Vagina (tissue), 2 donors: ENCODE results near the gene ACOXL.

Experiments used
- CTCF ChIP-seq, 3 experiments: fragments of 450-650 bp in 2 of 3; fragments of 200-600 bp in 1 of 3; sonication (generic) in 1 of 3; IDR thresholded peaks; one replicate each; pipeline ENCODE4 v1.5.1; 2017 to 2019; ENCODE audit warnings: antibody characterized with exemption in 3 of 3, mild to moderate bottlenecking in 2 of 3, moderate library complexity in 2 of 3
- POLR2A ChIP-seq, 2 donors: fragments of 450-650 bp; IDR thresholded peaks; one replicate each; pipeline ENCODE4 v1.6.1; 2017; ENCODE audit warnings: antibody characterized with exemption in 2 of 2, mild to moderate bottlenecking in 2 of 2, moderate library complexity in 2 of 2
- POLR2AphosphoS5 ChIP-seq, 2 donors: sonication (generic); formaldehyde crosslinking; IDR thresholded peaks; one replicate each; pipeline ENCODE4 v1.9.0; 2017; ENCODE audit warnings: antibody characterized with exemption in 2 of 2, mild to moderate bottlenecking in 2 of 2, low read depth in 1 of 2; ENCODE audit not compliant: insufficient read depth in 1 of 2

DNA sequence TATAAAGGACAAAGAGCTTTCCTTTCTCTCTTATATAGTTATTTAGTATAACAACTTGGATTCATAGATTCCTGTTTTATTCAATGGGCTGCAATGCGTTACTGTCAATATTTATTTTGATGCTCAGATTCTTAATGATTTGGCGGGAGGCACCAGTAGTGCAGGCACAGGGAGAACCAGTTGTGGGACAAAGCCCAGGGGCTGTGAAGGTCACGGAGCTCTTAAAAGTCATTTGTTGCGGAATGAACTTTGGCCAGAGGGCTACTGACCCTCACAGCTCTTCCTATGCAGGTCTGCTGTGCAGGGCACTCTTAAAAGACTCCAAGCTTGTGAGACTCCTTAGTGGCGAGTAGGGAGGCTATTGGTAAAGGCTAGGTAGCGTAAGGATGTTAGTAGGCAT is 422.4 kb downstream of the ACOXL start:
- TF ChIP-seq CTCF (IDR thresholded peaks at IDR 0.05) = no peak
- no peak for TF ChIP-seq POLR2A (IDR thresholded peaks at IDR 0.05)
- TF ChIP-seq POLR2AphosphoS5 (IDR thresholded peaks at IDR 0.05; ENCODE audit: insufficient read depth in 1 of 2, low read depth in 1 of 2) = no peak
